H1 (cell line): ENCODE results near the gene KLK10. TPM values are rescaled to one million over a fixed set of nuclear protein-coding genes. Genes with fewer than 3 reads are reported as not detected.

Experiments
- CTCF ChIA-PET: fragments of 300-600 bp; sonication (Branson Sonifier 250); formaldehyde crosslinking; loops from one replicate; lab custom pipeline; 2021; ENCODE audit not compliant: partially characterized antibody; lab: Charles Lee
- POLR2A ChIA-PET: fragments of 300-600 bp; sonication (Branson Sonifier 250); formaldehyde crosslinking; loops from one replicate; lab custom pipeline; 2021; ENCODE audit warnings: inconsistent platforms; ENCODE audit not compliant: partially characterized antibody; lab: Charles Lee
- DNase-seq, 2 experiments: peaks; one replicate each; pipeline versions ENCODE4 v3.0.0 to v3.0.0-alpha.2; 2010 to 2022; ENCODE audit warnings: low spot score in 2 of 2, low read depth in 1 of 2, mixed read lengths in 1 of 2
- FAIRE-seq: peaks from 2 replicates; lab custom pipeline; 2011; peaks lifted over from hg19 to GRCh38; lab: Jason Lieb, UNC
- H2AFZ ChIP-seq: 2 replicates; pipeline ENCODE4 v1.8.1; 2012; ENCODE audit warnings: low read length, inconsistent platforms
- H2AK5ac ChIP-seq: 2 replicates; pipeline ENCODE4 v1.6.1; 2013; ENCODE audit warnings: low read depth, low read length
- H2BK120ac ChIP-seq: replicated peaks from 2 replicates; pipeline ENCODE3; 2013; ENCODE audit warnings: low read depth, low read length, inconsistent platforms
- H2BK12ac ChIP-seq: 2 replicates; pipeline ENCODE4 v1.6.1; 2013; ENCODE audit warnings: low read depth, low read length
- H2BK15ac ChIP-seq: 2 replicates; pipeline ENCODE4 v1.6.1; 2013; ENCODE audit warnings: low read length
- H2BK20ac ChIP-seq: 2 replicates; pipeline ENCODE4 v1.6.1; 2013; ENCODE audit warnings: low read length
- H2BK5ac ChIP-seq: 2 replicates; pipeline ENCODE4 v1.6.1; 2013; ENCODE audit warnings: low read depth, low read length
- H3K14ac ChIP-seq: 2 replicates; pipeline ENCODE4 v1.6.1; 2013; ENCODE audit warnings: inconsistent platforms; ENCODE audit not compliant: insufficient read length
- H3K18ac ChIP-seq: 2 replicates; pipeline ENCODE4 v1.6.1; 2013; ENCODE audit warnings: low read length; ENCODE audit errors: extremely low read depth
- H3K23ac ChIP-seq: 2 replicates; pipeline ENCODE4 v1.6.1; 2013; ENCODE audit warnings: inconsistent platforms; ENCODE audit not compliant: insufficient read length
- H3K23me2 ChIP-seq: 2 replicates; pipeline ENCODE4 v1.6.1; 2013; ENCODE audit warnings: low read depth, low read length
- H3K27ac ChIP-seq: 2 replicates; pipeline ENCODE4 v1.6.1; 2011; ENCODE audit warnings: low read depth, low read length, inconsistent platforms
- H3K27me3 ChIP-seq, 4 experiments: replicated peaks in 1 of 4; 1 replicate in 1 of 4; 2 replicates in 3 of 4; pipeline versions ENCODE4 v1.6.1 to v1.8.1; 2011 to 2013; ENCODE audit warnings: low read length in 3 of 4, mild to moderate bottlenecking in 3 of 4, inconsistent platforms in 2 of 4, mixed read lengths in 2 of 4, moderate library complexity in 1 of 4; ENCODE audit not compliant: control insufficient read depth in 3 of 4, insufficient read depth in 3 of 4; ENCODE audit errors: extremely low read depth in 1 of 4
- H3K36me3 ChIP-seq, 4 experiments: 2 replicates each; pipeline versions ENCODE4 v1.6.1 to v1.8.1; 2011 to 2013; ENCODE audit warnings: mild to moderate bottlenecking in 4 of 4, low read length in 3 of 4, moderate library complexity in 2 of 4, control low read depth in 1 of 4, inconsistent platforms in 1 of 4; ENCODE audit not compliant: insufficient read depth in 4 of 4, control insufficient read depth in 2 of 4
- H3K4ac ChIP-seq: replicated peaks from 2 replicates; pipeline ENCODE3; 2013; ENCODE audit warnings: low read length, low read depth, mixed read lengths, inconsistent platforms; ENCODE audit not compliant: insufficient read length
- H3K4me1 ChIP-seq, 4 experiments: replicated peaks in 1 of 4; 1 replicate in 1 of 4; 2 replicates in 3 of 4; pipeline versions ENCODE4 v1.6.1 to v1.8.1; 2011 to 2013; ENCODE audit warnings: low read length in 3 of 4, inconsistent platforms in 2 of 4, mixed read lengths in 1 of 4; ENCODE audit not compliant: insufficient read depth in 4 of 4, control insufficient read depth in 3 of 4
- H3K4me2 ChIP-seq, 2 experiments: 2 replicates each; pipeline versions ENCODE4 v1.6.1 to v1.8.1; 2011 to 2013; ENCODE audit warnings: low read depth in 2 of 2, low read length in 2 of 2, control low read depth in 1 of 2, inconsistent platforms in 1 of 2, mild to moderate bottlenecking in 1 of 2; ENCODE audit not compliant: insufficient read depth in 1 of 2
- H3K4me3 ChIP-seq, 4 experiments: fragments of 200-600, 300-600 bp in 1 of 4; sonication (generic), shearing (Covaris generic), sonication (Bioruptor Twin) in 1 of 4; 2 replicates each; pipeline versions ENCODE4 v1.5.1 to v1.8.1; 2011 to 2016; ENCODE audit warnings: low read length in 4 of 4, low read depth in 3 of 4, control low read depth in 2 of 4, inconsistent platforms in 2 of 4, mild to moderate bottlenecking in 2 of 4, mixed read lengths in 1 of 4, moderate library complexity in 1 of 4; ENCODE audit not compliant: insufficient read depth in 2 of 4; ENCODE audit errors: extremely low read depth in 1 of 4
- H3K56ac ChIP-seq: replicated peaks from 2 replicates; pipeline ENCODE3; 2013; ENCODE audit warnings: low read depth, mild to moderate bottlenecking, mixed read lengths, low read length, inconsistent platforms; ENCODE audit not compliant: insufficient read length
- H3K79me1 ChIP-seq: 2 replicates; pipeline ENCODE4 v1.6.1; 2013; ENCODE audit warnings: low read depth, low read length, control low read depth
- H3K79me2 ChIP-seq, 2 experiments: 2 replicates each; pipeline versions ENCODE4 v1.6.1 to v1.8.1; 2012 to 2013; ENCODE audit warnings: low read length in 2 of 2, mild to moderate bottlenecking in 2 of 2, inconsistent platforms in 1 of 2; ENCODE audit not compliant: insufficient read depth in 2 of 2, control insufficient read depth in 1 of 2
- H3K9ac ChIP-seq, 4 experiments: replicated peaks in 1 of 4; 1 replicate in 1 of 4; 2 replicates in 3 of 4; pipeline versions ENCODE4 v1.6.1 to v1.8.1; 2011 to 2013; ENCODE audit warnings: low read depth in 3 of 4, low read length in 3 of 4, control low read depth in 2 of 4, mild to moderate bottlenecking in 2 of 4, moderate library complexity in 2 of 4, inconsistent platforms in 1 of 4; ENCODE audit errors: extremely low read depth in 1 of 4
- H3K9me3 ChIP-seq, 2 experiments: 2 replicates each; pipeline versions ENCODE4 v1.6.1 to v1.8.1; 2012 to 2013; ENCODE audit warnings: mild to moderate bottlenecking in 2 of 2, moderate library complexity in 2 of 2, control low read depth in 1 of 2, inconsistent platforms in 1 of 2, low read depth in 1 of 2, low read length in 1 of 2, mixed read lengths in 1 of 2; ENCODE audit not compliant: insufficient read depth in 2 of 2
- H4K20me1 ChIP-seq, 2 experiments: replicated peaks in 1 of 2; 2 replicates each; pipeline versions ENCODE3 to v1.8.1; 2011 to 2013; ENCODE audit warnings: inconsistent platforms in 2 of 2, low read length in 2 of 2, mild to moderate bottlenecking in 1 of 2; ENCODE audit not compliant: insufficient read depth in 2 of 2, control insufficient read depth in 1 of 2
- H4K5ac ChIP-seq: 2 replicates; pipeline ENCODE4 v1.6.1; 2013; ENCODE audit warnings: low read length, low read depth, mixed read lengths, inconsistent platforms; ENCODE audit not compliant: insufficient read length
- H4K8ac ChIP-seq: 2 replicates; pipeline ENCODE4 v1.8.0; 2013; ENCODE audit warnings: mild to moderate bottlenecking, moderate library complexity, low read length, inconsistent platforms; ENCODE audit not compliant: insufficient read depth; ENCODE audit errors: extremely low read depth
- H4K91ac ChIP-seq: replicated peaks from 2 replicates; pipeline ENCODE3; 2013; ENCODE audit warnings: low read length, mixed read lengths, inconsistent platforms; ENCODE audit not compliant: insufficient read length
- BCL11A ChIP-seq, 2 experiments: IDR thresholded peaks; one replicate each; pipeline ENCODE4 v1.6.1; 2011; ENCODE audit warnings: low read depth in 2 of 2, low read length in 2 of 2, mild to moderate bottlenecking in 2 of 2
- CEBPB ChIP-seq: IDR thresholded peaks from 2 replicates; pipeline ENCODE4 v1.6.1; 2012; ENCODE audit warnings: low read depth, low read length
- CTBP2 ChIP-seq: IDR thresholded peaks from 2 replicates; pipeline ENCODE4 v1.7.0; 2011; ENCODE audit warnings: borderline replicate concordance, mild to moderate bottlenecking, moderate library complexity, mixed read lengths, low read length; ENCODE audit not compliant: insufficient read depth, insufficient read length
- EGR1 ChIP-seq: IDR thresholded peaks from 2 replicates; pipeline ENCODE4 v1.6.1; 2011; ENCODE audit warnings: low read depth, low read length, borderline replicate concordance
- GABPA ChIP-seq: IDR thresholded peaks from 2 replicates; pipeline ENCODE4 v1.6.1; 2011; ENCODE audit warnings: mild to moderate bottlenecking, low read length, moderate library complexity, borderline replicate concordance; ENCODE audit not compliant: insufficient read depth
- GTF2F1 ChIP-seq: IDR thresholded peaks from 2 replicates; pipeline ENCODE4 v1.6.1; 2012; ENCODE audit warnings: low read depth, low read length, improper control_type of control experiment, borderline replicate concordance
- KDM5A ChIP-seq: fragments of 200-600 bp; IDR thresholded peaks from 2 replicates; pipeline ENCODE4 v1.7.1; 2012; ENCODE audit warnings: mild to moderate bottlenecking, low read length, inconsistent platforms, mixed read lengths
- MAX ChIP-seq: IDR thresholded peaks from 2 replicates; pipeline ENCODE4 v1.6.1; 2012; ENCODE audit warnings: inconsistent platforms
- NRF1 ChIP-seq: IDR thresholded peaks from 2 replicates; pipeline ENCODE4 v1.6.1; 2011; ENCODE audit warnings: mild to moderate bottlenecking, low read depth, low read length, improper control_type of control experiment
- PHF8 ChIP-seq: fragments of 200-600 bp; sonication (generic); conservative IDR thresholded peaks from 2 replicates; pipeline ENCODE4 v1.7.1; 2012; ENCODE audit warnings: low read depth, mild to moderate bottlenecking, inconsistent platforms, low read length, moderate library complexity
- RXRA ChIP-seq: IDR thresholded peaks from 2 replicates; pipeline ENCODE4 v1.6.1; 2011; ENCODE audit warnings: low read depth, mild to moderate bottlenecking, low read length, moderate library complexity; ENCODE audit not compliant: insufficient read depth
- SAP30 ChIP-seq: fragments of 300-600 bp; sonication (generic); IDR thresholded peaks from 2 replicates; pipeline ENCODE4 v1.7.1; 2012; ENCODE audit warnings: low read length, moderate library complexity, mild to moderate bottlenecking, inconsistent platforms; ENCODE audit not compliant: insufficient read depth, insufficient replicate concordance
- SIX5 ChIP-seq: IDR thresholded peaks from 2 replicates; pipeline ENCODE4 v1.6.1; 2011; ENCODE audit warnings: mild to moderate bottlenecking, low read depth, low read length
- SP1 ChIP-seq: IDR thresholded peaks from 2 replicates; pipeline ENCODE4 v1.6.1; 2011; ENCODE audit warnings: low read depth, low read length
- SRF ChIP-seq: IDR thresholded peaks from 2 replicates; pipeline ENCODE4 v1.6.1; 2011; ENCODE audit warnings: mild to moderate bottlenecking, low read depth, low read length, moderate library complexity
- WGBS, 2 experiments: shearing (Covaris generic) in 1 of 2; methylation state at CpG; one replicate each; pipeline versions ENCODE4 v1.1.6 to v1.1.7; 2013 to 2015; ENCODE audit warnings: low lambda C conversion rate in 2 of 2, mixed read lengths in 2 of 2, inconsistent platforms in 1 of 2, low coverage in 1 of 2, missing lambda C conversion rate in 1 of 2; ENCODE audit not compliant: insufficient replicate concordance in 2 of 2, insufficient coverage in 1 of 2, insufficient read length in 1 of 2; ENCODE audit errors: extremely low coverage in 1 of 2, missing lambda C conversion rate in 1 of 2; 5-methylcytosine and 5-hydroxymethylcytosine counted together
- polyA plus RNA-seq, 7 experiments: library from polyadenylated mRNA; depleted of rRNA in 3 of 7; stranded (reverse) in 5 of 7; unstranded in 2 of 7; fragments of >200 nt in 5 of 7; fragments of 200-250 nt in 2 of 7; gene quantifications; 1 replicate in 5 of 7; 2 replicates in 1 of 7; 4 replicates in 1 of 7; pipeline versions ENCODE4 v1.2.1 to v1.2.3, GENCODE V29; 2011 to 2013; ENCODE audit warnings: missing spikeins in 2 of 7, mixed read lengths in 2 of 7
- total RNA-seq: library from RNA; stranded (reverse); fragmentation: NEBNext Ultra II Directional; extraction: Animal tissue kit (Norgen Biotek cat#: 25700); gene quantifications from 2 replicates; pipeline ENCODE4 v1.2.1, GENCODE V29; 2021

Gene KLK10
- total and polyA plus RNA-seq, 2 of the 8 experiments (the other 6 are each of a cell fraction or from before 2014, with no cell fraction given), result 4.8 to 9.7 TPM

- no peak overlapping the region for H3K56ac ChIP-seq
- H3K23ac ChIP-seq, result no peak overlapping the region
- H2BK120ac ChIP-seq, result no peak overlapping the region
- no peak overlapping the region for H2AFZ ChIP-seq
- H3K14ac ChIP-seq, result no peak overlapping the region
- H3K79me1 ChIP-seq, result no peaks in the 10 kb centered on the region; the same call in 1 of the 2 replicates
- peak overlapping the region; percentile 16; the same call in 1 of the 2 replicates for H4K8ac ChIP-seq
- 94% methylated on average over 26 of the region's 28 CpGs; no CpG with 5 or more reads in 1 of the 2 experiments for WGBS, 2 experiments
- no peaks in the 10 kb centered on the region for H3K9me3 ChIP-seq
- H2BK5ac ChIP-seq, result no peak overlapping the region
- DNase-seq (no peak), FAIRE-seq (no peak)
- no peak overlapping the region for H3K18ac ChIP-seq
- no peak overlapping the region for H2AK5ac ChIP-seq
- no peak overlapping the region for H3K4me3 ChIP-seq
- H2BK12ac ChIP-seq, result no peak overlapping the region
- no peaks in the 10 kb centered on the region for H3K36me3 ChIP-seq
- H4K20me1 ChIP-seq, result no peaks in the 10 kb centered on the region
- no peak overlapping the region for H3K27ac ChIP-seq
- no peak overlapping the region for H3K9ac ChIP-seq
- CTCF ChIA-PET, result interaction anchor here (2.4 kb wide), 1 partner anchor 64 kb away, joined by 10 read pairs; no protein-coding TSS in a partner anchor
- H3K79me2 ChIP-seq, result no peaks in the 10 kb centered on the region
- no peak overlapping the region for H2BK15ac ChIP-seq
- H3K4me1 ChIP-seq, result peaks cover 0 to 11% (median 7%) of the 10 kb centered on the region in 4 experiments; a peak in 5 of 7 replicates
- H4K91ac ChIP-seq, result no peak overlapping the region
- no peaks in the 10 kb centered on the region for H3K23me2 ChIP-seq
- POLR2A ChIA-PET, result no interaction called here
- no peak overlapping the region for H4K5ac ChIP-seq
- no peak overlapping the region for H3K4ac ChIP-seq
- H2BK20ac ChIP-seq, result no peak overlapping the region
- no peaks in the 10 kb centered on the region; a peak in 1 of 7 replicates for H3K27me3 ChIP-seq
- no peak overlapping the region for H3K4me2 ChIP-seq
- no peak for TF ChIP-seq NRF1
- no peak for TF ChIP-seq GTF2F1
- no peak for TF ChIP-seq CTBP2
- TF ChIP-seq KDM5A, result no peak
- TF ChIP-seq SRF, result no peak
- no peak for TF ChIP-seq EGR1
- TF ChIP-seq SAP30, result no peak
- TF ChIP-seq RXRA, result no peak
- no peak for TF ChIP-seq SIX5
- no peak for TF ChIP-seq PHF8
- TF ChIP-seq CEBPB, result no peak
- no peak for TF ChIP-seq BCL11A (IDR thresholded peaks at IDR 0.05; ENCODE audit: low read depth in 2 of 2, low read length in 2 of 2)
- no peak for TF ChIP-seq GABPA
- no peak for TF ChIP-seq SP1
- TF ChIP-seq MAX, result no peak
Observed at GRCh38 chr19:51031880-51032225, 12.3 kb upstream of the KLK10 start.
